NCI-H446 (cell line): Measurements from ENCODE around the gene C12orf43.

Source experiments
- DNase-seq, 2 experiments: peaks; one replicate each; lab custom pipeline; 2025; lab: John Stamatoyannopoulos, UW

Gene C12orf43

GRCh38 chr12:121030576-121031212 lies 14.4 kb upstream of the C12orf43 start:
- DNase-seq: no peak

- DNase-seq: no peak
Measured at GRCh38 chr12:121026274-121027045, 10.2 kb upstream of the C12orf43 start.

- no peak for DNase-seq
Measured at GRCh38 chr12:121025442-121026226, 9.3 kb upstream of the C12orf43 start.

GRCh38 chr12:121023799-121024198 lies 7.5 kb upstream of the C12orf43 start:
- no peak for DNase-seq

- DNase-seq: no peak
Measured at GRCh38 chr12:121022713-121023112, 6.4 kb upstream of the C12orf43 start.

- no peak for DNase-seq
Measured at GRCh38 chr12:121021754-121022153, 5.5 kb upstream of the C12orf43 start.

- DNase-seq: no peak
Measured at GRCh38 chr12:121018860-121019617, 2.8 kb upstream of the C12orf43 start.

GRCh38 chr12:121017966-121018491 lies 1.7 kb upstream of the C12orf43 start:
- DNase-seq: no peak

- no peak for DNase-seq
Measured at GRCh38 chr12:121013715-121014114, 2.6 kb downstream of the C12orf43 start.

- no peak for DNase-seq
Measured at GRCh38 chr12:121011820-121012219, 4.5 kb downstream of the C12orf43 start.

- no peak for DNase-seq
Measured at GRCh38 chr12:121010860-121011259, 5.4 kb downstream of the C12orf43 start.

GRCh38 chr12:121009741-121010140 lies 6.5 kb downstream of the C12orf43 start:
- peak in 1 of 2 experiments; percentile 33 for DNase-seq

- DNase-seq: no peak
Measured at GRCh38 chr12:121008347-121009098, 7.8 kb downstream of the C12orf43 start.

GRCh38 chr12:121005346-121005815 lies 10.9 kb downstream of the C12orf43 start:
- DNase-seq: no peak

- no peak for DNase-seq
Measured at GRCh38 chr12:121004253-121004815, 12.0 kb downstream of the C12orf43 start.

GRCh38 chr12:121003650-121004049 lies 12.6 kb downstream of the C12orf43 start:
- DNase-seq: no peak

GRCh38 chr12:121001841-121002483 lies 14.3 kb downstream of the C12orf43 start:
- DNase-seq: no peak

- DNase-seq: no peak
Measured at GRCh38 chr12:121001060-121001459, 15.2 kb downstream of the C12orf43 start.

- DNase-seq: no peak
Measured at GRCh38 chr12:121000530-121000929, 15.8 kb downstream of the C12orf43 start.
